K562 (cell line): ENCODE measurements around the gene CDC42BPB. TPM values are rescaled to one million over a fixed set of nuclear protein-coding genes. Genes with fewer than 3 reads are reported as not detected.

Source experiments
- ATF3 ChIP-seq, 2 experiments: fragments of 450-650 bp in 1 of 2; sonication (generic) in 1 of 2; formaldehyde crosslinking in 1 of 2; IDR thresholded peaks in 1 of 2; conservative IDR thresholded peaks in 1 of 2; 2 replicates each; pipeline versions ENCODE4 v1.6.1 to v1.8.1; 2016 to 2023; ENCODE audit warnings: mild to moderate bottlenecking in 2 of 2, moderate library complexity in 2 of 2, inconsistent platforms in 1 of 2, missing genetic modification reagents in 1 of 2
- BRD9 ChIP-seq: fragments of 450-650 bp; IDR thresholded peaks from 2 replicates; pipeline ENCODE4 v1.6.1; 2018; ENCODE audit warnings: low read depth; ENCODE audit not compliant: partially characterized antibody
- DNMT1 ChIP-seq: fragments of 450-650 bp; IDR thresholded peaks from 2 replicates; pipeline ENCODE4 v1.6.1; 2016; ENCODE audit warnings: antibody characterized with exemption, mild to moderate bottlenecking
- E2F4 ChIP-seq: sonication (generic); formaldehyde crosslinking; IDR thresholded peaks from 2 replicates; pipeline ENCODE4 v1.8.0; 2022; ENCODE audit warnings: mild to moderate bottlenecking, low read depth, missing genetic modification reagents
- EGR1 ChIP-seq: fragments of 450-650 bp; conservative IDR thresholded peaks from 2 replicates; pipeline ENCODE4 v1.6.1; 2017; ENCODE audit warnings: mild to moderate bottlenecking
- ELF4 ChIP-seq: fragments of 450-650 bp; formaldehyde crosslinking; IDR thresholded peaks from 2 replicates; pipeline ENCODE4 v1.4.0; 2022; ENCODE audit warnings: missing genetic modification characterization
- HNRNPL ChIP-seq: fragments of 200-400 bp; formaldehyde crosslinking; IDR thresholded peaks from 2 replicates; pipeline ENCODE4 v1.6.1; 2017; ENCODE audit warnings: low read depth, mild to moderate bottlenecking, low read length
- RAD21 ChIP-seq, 2 experiments: fragments of 250-450 bp in 1 of 2; fragments of 450-650 bp in 1 of 2; sonication (Bioruptor Pico) in 1 of 2; formaldehyde crosslinking in 1 of 2; IDR thresholded peaks in 1 of 2; conservative IDR thresholded peaks in 1 of 2; 2 replicates each; pipeline versions ENCODE4 v1.4.0 to v1.8.0; 2020 to 2022; ENCODE audit warnings: mild to moderate bottlenecking in 2 of 2, moderate library complexity in 1 of 2
- SETDB1 ChIP-seq: IDR thresholded peaks from one replicate; pipeline ENCODE4 v1.6.1; 2012; ENCODE audit warnings: low read length, control low read depth, inconsistent platforms
- STAT5B ChIP-seq: fragments of 250-450 bp; sonication (Bioruptor Pico); IDR thresholded peaks from 2 replicates; pipeline ENCODE4 v1.8.0; 2021; ENCODE audit warnings: mild to moderate bottlenecking, inconsistent platforms
- U2AF1 ChIP-seq: fragments of 200-400 bp; formaldehyde crosslinking; optimal IDR thresholded peaks from 2 replicates; pipeline ENCODE3; 2017; ENCODE audit warnings: mild to moderate bottlenecking, low read depth, low read length, moderate library complexity
- ZNF174 ChIP-seq: fragments of 250-450 bp; sonication (Bioruptor Pico); IDR thresholded peaks from 2 replicates; pipeline ENCODE4 v1.4.0; 2020; ENCODE audit warnings: mild to moderate bottlenecking
- polyA plus RNA-seq, 8 experiments: library from polyadenylated mRNA; depleted of rRNA in 4 of 8; stranded (reverse) in 5 of 8; unstranded in 3 of 8; fragments of >200 nt; fragmentation: Nextera tagmentation in 2 of 8; fragmentation: Illumina TruSeq in 1 of 8; extraction: Ambion mirVana in 2 of 8; extraction: Trizol in 1 of 8; gene quantifications; 2 replicates each; pipeline versions ENCODE4 v1.2.1 to v1.2.3, GENCODE V29; 2011 to 2014; ENCODE audit warnings: inconsistent platforms in 1 of 8, missing spikeins in 1 of 8
- total RNA-seq, 7 experiments: library from RNA; depleted of rRNA in 6 of 7; stranded (reverse); fragments of >200 nt in 6 of 7; fragmentation: Illumina TruSeq in 2 of 7; extraction: Trizol in 2 of 7; gene quantifications; 2 replicates each; pipeline versions ENCODE4 v1.2.1 to v1.2.3, GENCODE V29; 2011 to 2021; ENCODE audit warnings: low replicate concordance in 1 of 7

The CDC42BPB gene
- total and polyA plus RNA-seq, 9 of the 15 experiments (the other 6 are each of a cell fraction or from before 2014, with no cell fraction given): 0.07 to 24.3 (median 12.6) TPM

DNA sequence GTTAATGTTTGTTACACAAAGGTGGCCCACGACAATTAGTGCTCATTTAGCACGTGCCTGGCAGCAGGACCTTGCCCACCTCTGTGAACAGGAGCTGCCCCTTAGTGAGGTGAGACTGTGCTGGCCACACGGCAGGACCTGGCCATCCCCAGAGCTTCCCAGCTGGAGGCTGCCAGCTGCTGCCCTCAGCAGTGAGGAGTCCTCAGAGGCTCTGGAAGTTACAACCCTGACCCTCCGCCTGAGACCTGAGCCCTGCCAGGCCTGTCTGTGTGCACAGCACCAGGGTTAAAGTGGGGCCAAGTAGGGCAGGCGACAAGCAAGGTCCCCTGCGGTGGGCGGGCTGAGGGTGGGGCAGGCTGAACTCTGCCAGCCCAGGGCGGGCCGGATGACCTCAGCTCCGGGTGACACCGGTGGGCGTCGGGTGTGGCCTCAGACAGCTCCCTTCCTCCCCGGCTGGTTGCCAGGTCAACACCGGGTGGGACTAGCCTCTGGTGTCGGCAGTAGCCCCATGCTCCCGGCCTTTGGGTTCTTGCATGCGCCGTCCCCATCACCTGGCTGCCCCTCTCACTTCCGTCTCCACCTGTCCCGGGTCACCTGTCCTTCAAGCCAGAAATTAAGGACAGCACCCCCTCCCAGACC lies 17.5 kb upstream of the CDC42BPB start (continued):
- TF ChIP-seq RAD21 (CRISPR knock-in tag; conservative IDR thresholded peaks at IDR 0.05 in 1 of 2, IDR thresholded peaks at IDR 0.05 in 1 of 2) (no peak), STAT5B (CRISPR knock-in tag) (no peak), DNMT1 (no peak), U2AF1 (no peak), BRD9 (no peak), ELF4 (CRISPR knock-in tag) (no peak), EGR1 (peak; percentile 58), E2F4 (CRISPR knock-in tag) (no peak), ATF3 (IDR thresholded peaks at IDR 0.05) (peak; percentile 48), ATF3 (CRISPR knock-in tag; conservative IDR thresholded peaks at IDR 0.05) (no peak), ZNF174 (CRISPR knock-in tag) (no peak), SETDB1 (no peak), HNRNPL (no peak)
